HG03342 (cell line): ENCODE data around the gene DONSON.

Experiments used
- ATAC-seq: cut with Tn5 transposase; IDR thresholded peaks from one replicate; pipeline ENCODE4 v1.9.1; 2021; ENCODE audit warnings: mild to moderate bottlenecking, moderate library complexity; ENCODE audit not compliant: unreplicated experiment

The DONSON gene

DNA sequence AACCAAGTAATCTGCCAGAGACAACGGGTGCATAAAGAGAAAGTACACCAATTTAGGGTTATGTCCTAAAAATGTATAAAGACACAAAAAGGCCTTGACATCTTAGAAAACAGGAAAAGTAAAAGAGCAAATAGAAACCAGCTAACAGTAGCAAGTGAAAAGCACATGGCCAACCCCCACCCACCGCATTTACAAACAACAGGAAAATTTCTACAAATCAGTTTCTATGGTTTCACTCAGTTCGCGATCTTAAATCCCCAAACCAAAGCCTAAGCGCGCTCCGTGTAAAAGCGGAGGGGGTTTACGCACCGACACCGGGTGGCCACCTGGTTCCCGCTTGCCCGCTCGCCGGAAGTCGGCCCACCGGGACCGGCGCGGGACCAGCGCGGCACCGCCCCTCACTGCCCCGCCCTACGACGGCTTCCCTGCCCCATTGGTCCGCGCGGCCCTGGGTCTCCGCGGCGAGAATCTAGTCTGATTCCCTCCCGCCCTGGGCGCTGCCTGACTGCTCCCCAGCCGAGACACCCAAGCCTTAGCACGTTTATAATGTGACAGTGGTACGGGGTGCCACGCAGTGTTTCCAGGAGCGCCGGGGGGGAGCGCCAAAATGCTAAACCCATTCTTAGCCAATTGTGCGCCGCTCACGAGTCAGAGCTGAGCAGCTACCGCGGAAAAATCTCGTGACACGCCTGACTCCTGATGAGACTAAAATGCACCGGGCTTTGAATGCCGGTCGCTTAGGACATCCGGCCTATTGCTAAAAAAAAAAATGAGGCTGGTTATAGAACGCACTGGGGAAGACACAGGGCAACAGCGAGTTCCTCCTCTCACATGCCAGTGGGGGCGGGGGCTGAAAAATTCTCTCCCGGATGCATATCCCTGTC lies 46.5 kb downstream of the DONSON start, which contains the start of gene GART:
Gene GART, minus strand, starts transcription at position 362 of the 884 bp plus-strand sequence. CDS start 2,802 bp downstream, outside the sequence.
- ATAC-seq: peak; percentile 54

DNA sequence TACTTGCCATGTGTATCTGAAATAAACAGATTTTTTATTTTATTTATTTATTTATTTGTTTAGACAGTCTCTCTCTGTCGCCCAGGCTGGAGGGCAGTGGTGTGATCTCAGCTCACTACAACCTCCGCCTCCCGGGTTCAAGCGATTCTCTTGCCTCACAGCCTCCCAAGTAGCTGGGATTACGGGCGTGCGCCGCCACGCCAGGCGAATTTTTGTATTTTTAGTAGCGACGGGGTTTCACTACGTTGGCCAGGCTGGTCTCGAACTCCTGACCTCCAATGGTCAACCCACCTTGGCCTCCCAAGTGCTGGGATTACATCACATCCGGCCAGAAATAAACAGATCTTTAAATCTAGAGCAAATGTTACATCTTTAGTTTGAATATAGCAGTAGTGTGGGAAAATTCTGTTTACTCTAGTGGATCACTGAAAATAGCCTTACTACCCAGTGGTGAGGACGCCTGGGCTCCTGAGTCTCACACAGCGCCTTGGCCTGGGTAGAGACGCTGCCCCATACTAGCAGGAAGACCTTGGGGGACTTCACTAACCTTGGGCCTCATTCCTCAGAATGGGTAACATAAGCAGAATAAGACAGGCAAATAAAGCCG lies 47.3 kb downstream of the DONSON start:
- ATAC-seq: no peak

DNA sequence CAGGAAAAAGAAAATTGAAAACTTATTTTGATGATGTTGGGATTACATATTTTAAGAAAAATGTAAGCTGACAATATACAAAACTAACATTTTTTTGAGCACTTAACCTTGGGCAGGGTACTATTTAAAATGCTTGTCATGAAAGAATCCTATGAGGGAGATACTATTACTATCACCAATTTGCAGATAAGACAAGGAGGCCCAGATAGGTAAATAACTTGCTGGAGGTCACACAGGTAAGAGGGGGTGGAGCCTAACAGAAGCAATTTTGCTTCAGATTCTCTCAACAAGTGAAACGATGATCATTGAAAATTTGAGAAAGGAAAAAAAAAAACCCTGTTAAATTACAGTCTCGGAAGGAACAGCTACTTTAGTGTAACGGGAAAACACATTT lies 47.8 kb downstream of the DONSON start:
- no peak for ATAC-seq

DNA sequence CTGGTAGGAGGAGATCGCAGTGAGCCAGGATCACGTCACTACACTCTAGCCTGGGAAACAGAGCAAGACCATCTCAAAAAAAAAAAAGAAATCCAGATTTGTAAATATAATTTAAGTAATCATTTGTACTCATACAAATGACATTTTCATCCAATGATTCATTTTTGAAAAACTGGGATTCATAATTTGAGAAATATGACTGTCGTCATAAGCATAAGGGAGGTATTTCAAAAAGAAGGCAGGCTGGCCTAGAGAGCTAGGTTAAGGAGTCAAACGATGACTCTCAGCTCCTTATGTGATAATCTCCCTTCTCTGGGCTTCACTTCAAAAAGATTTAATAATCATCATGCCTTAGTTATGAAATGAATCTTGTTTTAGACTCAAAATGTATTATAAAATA lies 48.9 kb downstream of the DONSON start:
- no peak for ATAC-seq

DNA sequence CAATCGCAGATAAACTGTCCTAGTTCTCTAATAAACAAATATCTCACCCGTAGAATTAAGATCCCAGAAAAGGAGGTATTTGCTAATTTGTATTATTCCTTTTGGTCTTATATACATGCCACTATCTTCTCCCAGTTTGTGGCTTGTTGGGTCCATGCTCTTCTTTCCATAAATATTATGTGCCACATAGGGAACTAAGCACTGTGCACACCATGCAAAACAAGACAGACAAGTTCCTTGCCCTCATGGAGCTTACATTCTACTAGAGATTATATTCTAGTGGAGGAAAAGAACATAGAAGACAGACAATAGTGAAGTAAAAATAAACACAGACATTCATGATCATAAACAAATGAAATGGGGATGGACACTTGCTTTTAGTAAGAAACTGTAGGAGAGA lies 51.3 kb downstream of the DONSON start:
- ATAC-seq: no peak

DNA sequence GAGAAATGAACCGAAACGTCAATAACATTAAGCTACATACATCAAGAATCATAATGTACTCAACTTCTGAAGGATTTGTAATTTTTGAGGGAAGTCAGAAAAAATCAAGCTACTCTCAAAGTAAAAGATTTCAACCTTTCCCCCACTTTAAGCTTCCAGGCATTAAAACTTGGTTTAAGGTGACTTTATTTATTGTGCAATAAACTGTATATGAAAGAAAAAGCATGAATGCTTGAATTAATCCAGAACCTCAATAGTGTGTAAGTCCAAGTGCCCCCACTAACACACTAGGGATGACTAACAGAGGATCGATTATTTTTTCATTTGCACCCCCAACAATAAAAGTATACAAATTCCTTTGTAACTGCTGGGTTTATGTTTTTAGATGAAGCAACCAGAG lies 57.5 kb downstream of the DONSON start:
- no peak for ATAC-seq
